Esophagus muscularis mucosa (tissue), 4 donors: ENCODE results near the gene DYNLL1. TPM values are rescaled to one million over a fixed set of nuclear protein-coding genes. Genes with fewer than 3 reads are reported as not detected.
"Not testable (repeated sequence)": the region's sequence is repeated elsewhere in the genome, so short reads cannot be mapped to it uniquely, and the experiment has no call there.

Experiments used
- DNase-seq: peaks from one replicate; pipeline ENCODE4 v3.0.0-alpha.2; 2017; ENCODE audit errors: extremely low spot score
- H3K27ac ChIP-seq, 4 donors: fragments of 200-600 bp; sonication (generic); replicated peaks in 1 of 4; 1 replicate in 3 of 4; 2 replicates in 1 of 4; pipeline ENCODE4 v1.5.1; 2016 to 2019; ENCODE audit warnings: mild to moderate bottlenecking in 1 of 4
- H3K27me3 ChIP-seq, 4 donors: fragments of 200-600 bp; sonication (generic); one replicate each; pipeline versions ENCODE4 v1.5.1 to v1.6.0; 2016 to 2019
- H3K36me3 ChIP-seq, 4 donors: fragments of 200-600 bp; sonication (generic); one replicate each; pipeline ENCODE4 v1.5.1; 2016 to 2019
- H3K4me1 ChIP-seq, 4 donors: fragments of 200-600 bp; sonication (generic); one replicate each; pipeline ENCODE4 v1.5.1; 2016 to 2019
- H3K4me3 ChIP-seq, 4 donors: fragments of 200-600 bp; sonication (generic); 1 replicate in 2 of 4; 2 replicates in 2 of 4; pipeline ENCODE4 v1.5.1; 2016 to 2019; ENCODE audit warnings: mild to moderate bottlenecking in 4 of 4, moderate library complexity in 1 of 4
- H3K9me3 ChIP-seq, 4 donors: fragments of 200-600 bp; sonication (generic); 1 replicate in 3 of 4; 2 replicates in 1 of 4; pipeline ENCODE4 v1.5.1; 2016 to 2019
- CTCF ChIP-seq, 3 experiments: fragments of 200-600 bp in 2 of 3; fragments of 450-650 bp in 1 of 3; sonication (generic) in 2 of 3; IDR thresholded peaks; one replicate each; pipeline ENCODE4 v1.5.1; 2017 to 2019; ENCODE audit warnings: antibody characterized with exemption in 3 of 3, mild to moderate bottlenecking in 2 of 3, moderate library complexity in 1 of 3
- EP300 ChIP-seq: sonication (generic); formaldehyde crosslinking; IDR thresholded peaks from one replicate; pipeline ENCODE4 v1.6.1; 2017; ENCODE audit warnings: antibody characterized with exemption
- POLR2A ChIP-seq: fragments of 450-650 bp; IDR thresholded peaks from one replicate; pipeline ENCODE4 v1.6.1; 2017; ENCODE audit warnings: antibody characterized with exemption, moderate library complexity, mild to moderate bottlenecking, low read depth
- POLR2AphosphoS5 ChIP-seq, 2 donors: sonication (generic); formaldehyde crosslinking; IDR thresholded peaks; one replicate each; pipeline ENCODE4 v1.6.1; 2017; ENCODE audit warnings: antibody characterized with exemption in 2 of 2
- WGBS: methylation state at CpG from one replicate; pipeline ENCODE4 v1.1.5; 2018; 5-methylcytosine and 5-hydroxymethylcytosine counted together
- intact Hi-C: fragments of 100-400 bp; cut with DNase I; formaldehyde crosslinking; loops from one replicate; pipeline ENCODE4 v1.15.1; 2023
- total RNA-seq, 4 donors: library from RNA; depleted of rRNA; stranded (reverse); fragments of >200 nt; gene quantifications; one replicate each; pipeline versions ENCODE4 v1.1.0 to v1.2.1, GENCODE V29; 2016

The DYNLL1 gene
- total RNA-seq, 4 donors from 2014 or later = 229 to 289 (median 269) TPM

GRCh38 chr12:120522568-120522967, 26.7 kb downstream of the DYNLL1 start:
- WGBS = 98% methylated on average over 5 of the region's 9 CpGs
- DNase-seq = no peak
- intact Hi-C loops = no loop called here
- H3K9me3 ChIP-seq = no peaks in the 10 kb centered on the region
- no peak for TF ChIP-seq EP300
- TF ChIP-seq POLR2A = no peak
- TF ChIP-seq POLR2AphosphoS5 (IDR thresholded peaks at IDR 0.05) = no peak
- TF ChIP-seq CTCF (IDR thresholded peaks at IDR 0.05) = no peak
- peaks cover 0 to 3% (median 0%) of the 10 kb centered on the region in 4 donors for H3K4me1 ChIP-seq
- no peaks in the 10 kb centered on the region for H3K27me3 ChIP-seq
- peaks cover 0 to 55% (median 21%) of the 10 kb centered on the region in 4 donors for H3K36me3 ChIP-seq
- H3K27ac ChIP-seq = no peak overlapping the region
- H3K4me3 ChIP-seq = no peak overlapping the region

GRCh38 chr12:120528861-120529525, 33.1 kb downstream of the DYNLL1 start, which contains the start of gene COQ5:
Gene COQ5 (minus strand): TSS chr12:120529158. CDS start chr12:120529141, 17 bp downstream.
- no peaks in the 10 kb centered on the region for H3K9me3 ChIP-seq
- peak; percentile 97 for DNase-seq
- TF ChIP-seq CTCF (IDR thresholded peaks at IDR 0.05) = no peak
- peak; percentile 82 to 91 for TF ChIP-seq POLR2AphosphoS5 (IDR thresholded peaks at IDR 0.05)
- H3K27me3 ChIP-seq = no peaks in the 10 kb centered on the region
- under 1% methylated on average over 21 of the region's 38 CpGs for WGBS
- intact Hi-C loops = loop anchor here (2.0 kb wide), 1 partner anchor 32 kb away; the partner anchor contains the start of gene DYNLL1
- H3K4me1 ChIP-seq = peaks cover 0 to 23% (median 20%) of the 10 kb centered on the region in 4 donors
- peak within 1 kb of the TSS; percentile 90 to 95 (median 94) for H3K27ac ChIP-seq
- peak within 1 kb of the TSS; percentile 69 to 94 (median 80) for H3K4me3 ChIP-seq
- peaks cover 0 to 13% (median 0%) of the 10 kb centered on the region in 4 donors for H3K36me3 ChIP-seq

- H3K4me1 ChIP-seq = peaks cover 0 to 23% (median 20%) of the 10 kb centered on the region in 4 donors
- peak in 2 of 3 experiments; percentile 16 to 18 for TF ChIP-seq CTCF (IDR thresholded peaks at IDR 0.05)
- peak in 1 of 2 donors; percentile 29 for TF ChIP-seq POLR2AphosphoS5 (IDR thresholded peaks at IDR 0.05)
- no peak for TF ChIP-seq POLR2A
- intact Hi-C loops = loop anchor here (2.0 kb wide), 1 partner anchor 33 kb away; the partner anchor contains the start of gene DYNLL1
Observed at GRCh38 chr12:120529641-120530417, 33.9 kb downstream of the DYNLL1 start.

GRCh38 chr12:120530418-120530761, 34.5 kb downstream of the DYNLL1 start:
- intact Hi-C loops, H3K9me3 ChIP-seq, H3K36me3 ChIP-seq, DNase-seq, H3K27me3 ChIP-seq: not testable (repeated sequence)
- Histone ChIP-seq H3K4me1 (peaks cover 0 to 24% (median 22%) of the 10 kb centered on the region in 4 donors), H3K4me3 (peak overlapping the region; percentile 69 to 94 (median 80)), H3K27ac (peak overlapping the region; percentile 90 to 95 (median 94))

More at GRCh38 chr12:120529641-120530417, 33.9 kb downstream of the DYNLL1 start:
- H3K36me3 ChIP-seq = peaks cover 0 to 6% (median 0%) of the 10 kb centered on the region in 4 donors
- 33% methylated on average over 19 of the region's 19 CpGs for WGBS
- H3K9me3 ChIP-seq = no peaks in the 10 kb centered on the region
- no peaks in the 10 kb centered on the region for H3K27me3 ChIP-seq
- H3K4me3 ChIP-seq = peak overlapping the region; percentile 69 to 94 (median 80)
- no peak for DNase-seq
- H3K27ac ChIP-seq = peak overlapping the region; percentile 90 to 95 (median 94)

GRCh38 chr12:120532701-120533238, 36.9 kb downstream of the DYNLL1 start:
- no peak overlapping the region for H3K27ac ChIP-seq
- peaks cover 22 to 47% (median 45%) of the 10 kb centered on the region in 4 donors for H3K4me1 ChIP-seq
- peaks cover 0 to 12% (median 0%) of the 10 kb centered on the region in 4 donors for H3K36me3 ChIP-seq
- no peak for DNase-seq
- no peak overlapping the region for H3K4me3 ChIP-seq
- no peaks in the 10 kb centered on the region for H3K9me3 ChIP-seq
- no peak for TF ChIP-seq POLR2AphosphoS5 (IDR thresholded peaks at IDR 0.05)
- no peak for TF ChIP-seq CTCF (IDR thresholded peaks at IDR 0.05)
- no peak for TF ChIP-seq EP300
- TF ChIP-seq POLR2A = no peak
- intact Hi-C loops = no loop called here
- H3K27me3 ChIP-seq = no peaks in the 10 kb centered on the region
- 71% methylated on average over 4 of the region's 4 CpGs for WGBS
